ENCODE measurements around the gene FGGY.
"Not testable (repeated sequence)": the region's sequence is repeated elsewhere in the genome, so short reads cannot be mapped to it uniquely, and the experiment has no call there.

- TF ChIP-seq CTCF (IDR thresholded peaks at IDR 0.05); EP300 (IDR thresholded peaks at IDR 0.05); POLR2A (IDR thresholded peaks at IDR 0.05; ENCODE audit: low read depth): not testable (repeated sequence)
Measured at GRCh38 chr1:59710920-59711319, 414.0 kb downstream of the FGGY start.

All from esophagus muscularis mucosa (tissue), 4 donors.